ENCODE data around the gene PDE8A. TPM values are rescaled to one million over a fixed set of nuclear protein-coding genes. Genes with fewer than 3 reads are reported as not detected.

Gene PDE8A
- total and polyA plus RNA-seq, 10 of the 15 experiments (the other 5 are each of a cell fraction or from before 2014, with no cell fraction given) = 6.7 to 69.2 (median 27.2) TPM

GRCh38 chr15:85141726-85142125, 160.1 kb downstream of the PDE8A start:
- Histone ChIP-seq H3K4me1 (ENCODE audit: control insufficient read depth, insufficient read depth, low read length) (no peaks in the 10 kb centered on the region), H3K36me3 (ENCODE audit: control insufficient read depth in 2 of 2, insufficient read depth in 2 of 2, low read length in 1 of 2) (peaks cover 7 to 13% of the 10 kb centered on the region in 2 experiments), H2AFZ (ENCODE audit: control insufficient read depth, low read depth, low read length) (no peak overlapping the region), H3K4me2 (ENCODE audit: control insufficient read depth, insufficient read depth) (no peak overlapping the region), H3K4me3 (no peak overlapping the region), H3K9me3 (replicated peaks; ENCODE audit: control insufficient read depth, insufficient read depth, low read length) (no peaks in the 10 kb centered on the region), H3K27me3 (replicated peaks in 1 of 2; ENCODE audit: control insufficient read depth in 2 of 2, insufficient read depth in 2 of 2, low read length in 1 of 2) (no peaks in the 10 kb centered on the region), H4K20me1 (ENCODE audit: control insufficient read depth, insufficient read depth) (no peaks in the 10 kb centered on the region), H3K9ac (ENCODE audit: control insufficient read depth, insufficient read depth, low read length) (no peak overlapping the region), H3K79me2 (ENCODE audit: control insufficient read depth, insufficient read depth, low read length) (no peaks in the 10 kb centered on the region), H3K27ac (ENCODE audit: control insufficient read depth, insufficient read depth) (no peak overlapping the region)
- ATAC-seq (peak; percentile 27), DNase-seq (ENCODE audit: low read depth, low spot score) (no peak), FAIRE-seq (no peak)
- SMC1A ChIA-PET (ENCODE audit: uncharacterized antibody, unreplicated experiment) = interaction anchor here (0.9 to 1.1 kb wide), 3 partner anchors 12 to 153 kb away, joined by 3 read pairs; no protein-coding TSS in a partner anchor
- TF ChIP-seq SIN3A (IDR thresholded peaks at IDR 0.05; ENCODE audit: low read depth, low read length) (no peak), CBX3 (IDR thresholded peaks at IDR 0.05; ENCODE audit: borderline replicate concordance, low read depth) (no peak), GATAD2B (conservative IDR thresholded peaks at IDR 0.05; ENCODE audit: low read depth) (no peak), CEBPB (IDR thresholded peaks at IDR 0.05; ENCODE audit: borderline replicate concordance in 1 of 2, low read depth in 2 of 2, low read length in 2 of 2) (no peak), ZNF217 (IDR thresholded peaks at IDR 0.05) (no peak)
- intact Hi-C loops (cut with micrococcal nuclease; ENCODE audit: unreplicated experiment) = no loop called here
- RAD21 ChIA-PET (ENCODE audit: unreplicated experiment) = interaction anchor here (1.4 kb wide), 1 partner anchor 62 kb away, joined by 3 read pairs; no protein-coding TSS in a partner anchor
- BruUV-seq (replicated peaks) = no TSS peak
- WGBS (ENCODE audit: insufficient coverage, insufficient replicate concordance, low lambda C conversion rate, missing lambda C conversion rate) = 80% methylated on average over 2 of the region's 2 CpGs
- CTCF ChIA-PET = interaction anchor here (1.3 to 1.4 kb wide), 2 partner anchors 9 to 21 kb away, joined by 3 to 4 read pairs; no protein-coding TSS in a partner anchor
- in situ Hi-C loops (cut with MboI) = no loop called here
- POLR2A ChIA-PET = no interaction called here

GRCh38 chr15:85142312-85142711, 160.7 kb downstream of the PDE8A start:
- intact Hi-C loops (cut with micrococcal nuclease; ENCODE audit: unreplicated experiment) (no loop called here), in situ Hi-C loops (cut with MboI) (no loop called here)
- H3K9ac ChIP-seq (ENCODE audit: control insufficient read depth, insufficient read depth, low read length) = no peak overlapping the region
- H3K9me3 ChIP-seq (replicated peaks; ENCODE audit: control insufficient read depth, insufficient read depth, low read length) = no peaks in the 10 kb centered on the region
- no peak overlapping the region for H2AFZ ChIP-seq (ENCODE audit: control insufficient read depth, low read depth, low read length)
- no peak for ATAC-seq
- H3K27me3 ChIP-seq (replicated peaks in 1 of 2; ENCODE audit: control insufficient read depth in 2 of 2, insufficient read depth in 2 of 2, low read length in 1 of 2) = no peaks in the 10 kb centered on the region
- H3K27ac ChIP-seq (ENCODE audit: control insufficient read depth, insufficient read depth) = no peak overlapping the region
- no peak for DNase-seq (ENCODE audit: low read depth, low spot score)
- H3K4me3 ChIP-seq = no peak overlapping the region
- ChIA-PET CTCF (interaction anchor here (1.4 kb wide), 1 partner anchor 8 kb away, joined by 3 read pairs; no protein-coding TSS in a partner anchor), RAD21 (ENCODE audit: unreplicated experiment) (interaction anchor here (1.4 kb wide), 1 partner anchor 63 kb away, joined by 3 read pairs; no protein-coding TSS in a partner anchor), POLR2A (interaction anchor here (0.6 kb wide), 1 partner anchor 16 kb away, joined by 5 read pairs; no protein-coding TSS in a partner anchor), SMC1A (ENCODE audit: uncharacterized antibody, unreplicated experiment) (interaction anchor here (0.9 to 1.1 kb wide), 2 partner anchors 23 to 153 kb away, joined by 3 read pairs; no protein-coding TSS in a partner anchor)
- H3K36me3 ChIP-seq (ENCODE audit: control insufficient read depth in 2 of 2, insufficient read depth in 2 of 2, low read length in 1 of 2) = peaks cover 4 to 9% of the 10 kb centered on the region in 2 experiments
- no peak for FAIRE-seq
- no peaks in the 10 kb centered on the region for H4K20me1 ChIP-seq (ENCODE audit: control insufficient read depth, insufficient read depth)
- no TSS peak for BruUV-seq (replicated peaks)
- no peak overlapping the region for H3K4me2 ChIP-seq (ENCODE audit: control insufficient read depth, insufficient read depth)
- H3K79me2 ChIP-seq (ENCODE audit: control insufficient read depth, insufficient read depth, low read length) = no peaks in the 10 kb centered on the region
- 66% methylated on average over 2 of the region's 2 CpGs for WGBS (ENCODE audit: insufficient coverage, insufficient replicate concordance, low lambda C conversion rate, missing lambda C conversion rate)
- no peaks in the 10 kb centered on the region for H3K4me1 ChIP-seq (ENCODE audit: control insufficient read depth, insufficient read depth, low read length)
- no peak for TF ChIP-seq ZSCAN29 (IDR thresholded peaks at IDR 0.05)
- no peak for TF ChIP-seq ZNF622 (IDR thresholded peaks at IDR 0.05)
- TF ChIP-seq NRF1 (conservative IDR thresholded peaks at IDR 0.05; ENCODE audit: low read depth, low read length) = no peak
- TF ChIP-seq CTCF (IDR thresholded peaks at IDR 0.05 in 2 of 3, conservative IDR thresholded peaks at IDR 0.05 in 1 of 3; ENCODE audit: control insufficient read depth in 2 of 3, extremely low read depth in 1 of 3, insufficient read depth in 1 of 3, low read depth in 3 of 3, low read length in 3 of 3) = no peak
- no peak for TF ChIP-seq ATF2 (IDR thresholded peaks at IDR 0.05; ENCODE audit: low read length)
- TF ChIP-seq RELA (IDR thresholded peaks at IDR 0.05; ENCODE audit: borderline replicate concordance, partially characterized antibody) = no peak
